Activated CD4-positive, CD25-positive, alpha-beta regulatory T cell (primary cell): Measurements from ENCODE around the gene GALNT16.
"Not testable (repeated sequence)": the region's sequence is repeated elsewhere in the genome, so short reads cannot be mapped to it uniquely, and the experiment has no call there.

Experiments
- DNase-seq, 4 experiments: peaks; one replicate each; lab custom pipeline; 2025; lab: John Stamatoyannopoulos, UW

Gene GALNT16

GRCh38 chr14:69285661-69286255, 25.8 kb downstream of the GALNT16 start:
- no peak for DNase-seq

- no peak for DNase-seq
These were observed 27.4 kb downstream of the GALNT16 start for GRCh38 chr14:69287098-69288010.

DNA sequence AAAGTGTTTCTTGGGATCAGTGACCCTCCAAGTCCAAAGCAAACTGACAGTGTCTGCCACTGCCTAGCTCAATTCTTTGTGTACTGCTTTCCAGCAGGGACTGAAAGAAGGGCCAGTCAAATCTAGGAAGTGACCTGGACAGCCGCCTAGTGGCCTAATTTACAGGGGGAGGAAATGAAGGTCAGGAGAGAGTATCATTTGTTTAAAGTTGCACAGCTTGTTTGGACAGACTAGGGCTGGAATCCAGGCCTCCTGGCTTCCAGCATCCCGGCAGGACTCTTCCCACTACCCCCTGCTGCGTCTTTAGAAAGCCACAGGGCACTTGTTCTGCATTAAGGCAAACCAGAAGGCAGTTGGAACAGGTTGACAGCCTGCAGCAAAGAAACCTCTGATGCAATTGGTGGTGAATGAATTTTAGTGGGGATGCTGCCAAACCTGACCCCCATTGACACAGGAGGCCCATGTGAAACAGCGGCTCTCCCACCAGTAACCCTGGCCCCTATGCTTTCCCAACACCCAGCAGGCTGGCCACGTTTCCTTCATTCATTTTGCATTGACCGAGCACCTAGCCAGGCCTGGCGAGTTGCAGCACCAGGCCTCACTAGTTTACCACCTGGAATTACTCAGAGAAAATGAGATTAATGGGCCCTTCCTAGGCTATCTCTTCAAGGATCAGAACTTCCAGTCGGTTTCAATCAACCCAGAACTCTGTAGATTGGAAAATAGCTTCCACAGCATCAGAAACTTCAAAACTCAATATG, 28.2 kb downstream of the GALNT16 start:
- DNase-seq, result no peak

GRCh38 chr14:69288956-69289705, 29.2 kb downstream of the GALNT16 start:
- DNase-seq, result no peak

- DNase-seq, result no peak
These were observed 30.0 kb downstream of the GALNT16 start for GRCh38 chr14:69289811-69290520.

- not testable (repeated sequence) for DNase-seq
These were observed 30.9 kb downstream of the GALNT16 start for GRCh38 chr14:69290881-69291280.

GRCh38 chr14:69291396-69291795, 31.4 kb downstream of the GALNT16 start:
- DNase-seq, result no peak

GRCh38 chr14:69291891-69292561, 32.1 kb downstream of the GALNT16 start:
- DNase-seq, result no peak

DNA sequence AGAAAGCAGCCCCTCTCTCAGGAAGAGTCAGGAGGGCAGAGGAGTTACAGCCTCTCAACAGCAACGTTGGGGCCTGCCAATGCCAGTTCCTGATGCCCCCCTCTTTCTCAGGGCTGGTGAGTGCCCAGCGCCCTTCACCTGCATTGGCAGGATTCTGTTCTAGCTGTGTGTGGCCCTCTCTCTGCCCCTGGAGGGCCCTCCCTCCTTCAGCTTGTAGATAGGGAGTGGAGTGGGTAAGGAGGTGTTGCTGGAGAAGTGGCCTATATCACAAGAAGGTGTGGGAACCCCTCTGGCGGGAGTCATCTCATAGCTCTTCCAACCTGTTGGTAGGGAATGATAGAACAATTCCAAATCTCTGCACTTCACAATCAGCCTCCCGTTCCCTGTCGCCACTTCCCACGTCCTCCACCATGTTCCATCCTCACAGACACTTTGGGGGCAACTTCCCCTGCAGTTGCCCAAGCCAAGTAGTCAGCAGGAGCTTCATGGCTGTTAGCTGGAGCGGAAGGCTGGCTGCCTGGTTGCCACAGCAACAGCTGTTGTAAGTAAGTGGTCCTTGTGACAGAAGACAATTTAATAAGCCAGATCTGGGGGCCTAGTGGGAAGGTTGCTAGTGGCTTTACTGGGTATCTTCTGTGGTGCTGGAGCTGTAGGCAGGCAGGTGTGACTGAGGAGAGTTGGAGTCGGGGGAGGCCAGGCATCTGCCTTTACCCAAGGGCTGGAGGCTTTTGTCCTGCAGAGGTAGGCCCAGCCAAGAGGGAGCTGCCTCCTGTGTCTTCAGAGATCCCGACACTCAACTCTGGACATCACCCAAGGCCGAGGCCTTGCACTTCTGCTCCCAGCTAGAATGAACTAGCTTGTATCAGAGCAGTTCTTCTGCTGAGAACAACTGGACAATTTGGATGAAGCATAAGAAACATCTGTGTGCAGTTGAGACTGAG, 38.4 kb downstream of the GALNT16 start:
- no peak for DNase-seq

DNA sequence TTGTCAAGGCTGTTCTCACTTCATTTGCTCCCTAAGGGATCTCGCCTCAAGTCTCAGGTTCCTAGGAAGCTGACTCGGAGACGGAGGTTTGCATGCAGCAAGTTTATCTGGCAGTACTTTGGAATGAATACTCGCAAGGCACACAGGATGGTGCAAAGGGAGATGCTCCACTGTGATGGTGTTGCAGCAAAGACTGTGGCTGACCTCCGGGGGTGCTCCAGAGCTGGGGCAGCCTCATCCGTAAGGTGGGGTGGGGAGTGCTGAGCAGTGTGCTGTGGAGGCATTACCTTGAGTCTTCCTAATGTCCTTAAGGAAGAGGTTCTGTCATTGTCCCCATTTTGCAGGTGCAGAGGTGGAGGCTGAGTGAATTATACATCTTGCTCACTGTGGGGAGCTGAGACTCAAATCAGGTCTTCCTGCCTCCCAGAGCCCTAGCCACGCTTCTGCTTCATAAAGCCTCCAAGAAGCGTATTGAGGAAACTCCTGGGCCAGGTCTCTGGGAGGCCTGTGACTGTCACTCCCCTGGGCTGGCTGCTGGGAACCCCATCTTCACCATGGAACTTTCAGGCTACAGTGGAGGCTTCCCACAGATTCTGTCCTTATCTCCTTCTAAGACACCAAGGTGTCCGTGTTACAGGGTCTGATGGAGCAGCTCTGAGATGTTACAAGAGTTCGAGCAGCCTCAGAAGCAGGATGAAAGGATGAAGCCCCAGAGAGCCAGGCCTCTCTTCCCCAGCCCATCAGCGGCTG, 39.5 kb downstream of the GALNT16 start:
- DNase-seq, result no peak

- DNase-seq, result no peak
These were observed 40.8 kb downstream of the GALNT16 start for GRCh38 chr14:69300601-69301221.

DNA sequence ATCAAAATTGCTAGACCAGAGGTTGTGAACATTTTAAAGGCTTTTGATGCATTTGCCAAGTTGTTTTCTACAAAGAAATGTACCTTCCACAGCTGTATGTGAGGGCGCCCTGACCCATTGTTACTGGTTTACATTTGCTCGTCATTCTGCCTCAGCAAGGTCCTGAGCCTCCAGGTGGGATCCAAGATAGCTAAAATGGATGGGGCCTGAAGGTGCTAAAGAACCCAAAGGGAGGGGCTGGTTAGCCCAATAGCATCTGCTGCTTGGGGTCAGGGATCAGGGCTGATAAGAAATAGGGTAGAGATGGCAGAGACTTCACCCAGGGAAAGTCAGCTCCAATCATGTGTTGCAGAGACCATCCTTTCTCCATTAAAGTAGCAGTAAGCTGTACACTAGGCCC, 43.1 kb downstream of the GALNT16 start:
- DNase-seq, result no peak

DNA sequence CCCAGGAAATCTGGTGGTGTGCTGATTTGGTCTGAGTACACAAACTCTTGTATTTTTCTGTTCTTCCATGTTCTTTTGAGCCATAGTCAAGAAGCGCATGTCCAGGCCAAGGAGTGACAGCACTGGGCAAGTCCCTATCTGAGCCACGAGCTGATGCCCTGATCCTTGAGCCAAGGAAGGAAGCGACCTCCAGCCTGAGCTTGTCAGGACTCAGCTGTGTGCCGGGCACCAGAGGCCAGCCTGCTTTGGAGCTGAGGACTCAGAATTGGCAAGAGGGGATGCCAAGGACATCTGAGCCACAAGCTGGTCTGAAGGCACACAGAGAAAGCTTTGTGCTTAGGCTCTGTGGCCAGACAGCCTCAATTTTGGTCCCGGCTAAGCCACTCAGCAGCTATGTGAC, 52.6 kb downstream of the GALNT16 start:
- DNase-seq, result no peak

DNA sequence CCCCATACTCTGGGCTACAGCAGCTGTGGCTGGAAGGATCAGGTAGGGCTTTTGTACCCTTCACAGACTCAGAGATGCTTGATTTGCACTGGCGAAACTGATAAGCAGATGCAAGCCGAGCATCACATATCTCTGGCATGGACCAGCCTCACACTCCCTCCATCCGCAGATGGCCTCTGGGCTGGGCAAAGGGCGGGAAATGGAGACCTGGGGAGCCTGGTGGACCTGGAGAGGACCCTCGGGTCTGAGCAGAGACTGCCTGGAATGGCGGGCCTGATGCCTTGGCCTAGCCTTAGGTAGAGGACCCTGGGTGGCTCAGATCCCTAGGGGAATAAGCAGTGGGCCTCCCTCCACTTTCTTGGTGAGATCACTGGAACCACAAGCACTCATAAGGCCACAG, 53.2 kb downstream of the GALNT16 start:
- DNase-seq, result no peak

- DNase-seq, result no peak
These were observed 54.4 kb downstream of the GALNT16 start for GRCh38 chr14:69314327-69314726.

DNA sequence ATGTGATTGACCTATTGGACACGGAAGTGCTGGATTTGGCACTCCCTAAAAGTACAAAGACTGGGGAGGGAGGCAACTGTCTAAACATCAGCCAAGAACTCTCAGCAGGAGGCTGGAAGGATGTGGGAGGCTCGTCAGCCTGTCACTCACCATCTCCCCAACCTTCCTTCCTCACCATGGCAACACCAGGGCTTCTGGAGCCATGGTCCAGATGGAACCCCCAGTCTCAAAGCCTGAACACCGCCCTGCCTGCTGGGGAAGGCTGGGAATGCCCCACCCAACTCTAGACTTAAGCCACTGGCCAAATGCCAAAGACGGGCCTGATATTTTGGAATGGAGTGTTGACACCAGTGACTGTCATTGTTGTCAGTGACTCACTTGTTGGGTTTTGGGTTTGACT, 55.3 kb downstream of the GALNT16 start:
- no peak for DNase-seq

- DNase-seq, result no peak
These were observed 56.6 kb downstream of the GALNT16 start for GRCh38 chr14:69316449-69317101.
